HL-60/S4 treated with phorbol 12-myristate 13-acetate at 8.2 ng/mL for 4 days and 3 days (cell line): Measurements from ENCODE around the gene GNAS-AS1.
"Not testable (repeated sequence)": the region's sequence is repeated elsewhere in the genome, so short reads cannot be mapped to it uniquely, and the experiment has no call there.

Source experiments
- in situ Hi-C: fragments of 300-500 bp; cut with MboI; formaldehyde crosslinking; loops from 2 replicates; pipeline ENCODE4 v1.15.0; 2022; ENCODE audit warnings: low sequenced_read_pairs

The GNAS-AS1 gene

GRCh38 chr20:58839474-58839874, 11.2 kb downstream of the GNAS-AS1 start:
- in situ Hi-C loops, result no loop called here

GRCh38 chr20:58838174-58838573, 12.5 kb downstream of the GNAS-AS1 start:
- in situ Hi-C loops, result no loop called here

- in situ Hi-C loops, result no loop called here
Measured at GRCh38 chr20:58837717-58838116, 13.0 kb downstream of the GNAS-AS1 start.

- in situ Hi-C loops, result no loop called here
Measured at GRCh38 chr20:58836616-58837204, 14.0 kb downstream of the GNAS-AS1 start.

GRCh38 chr20:58835231-58835630, 15.5 kb downstream of the GNAS-AS1 start:
- in situ Hi-C loops, result no loop called here

GRCh38 chr20:58833921-58834320, 16.8 kb downstream of the GNAS-AS1 start:
- in situ Hi-C loops, result no loop called here

- in situ Hi-C loops, result no loop called here
Measured at GRCh38 chr20:58832457-58832856, 18.2 kb downstream of the GNAS-AS1 start.

- in situ Hi-C loops, result no loop called here
Measured at GRCh38 chr20:58829531-58829941, 21.2 kb downstream of the GNAS-AS1 start.

GRCh38 chr20:58828804-58829203, 21.9 kb downstream of the GNAS-AS1 start:
- in situ Hi-C loops, result not testable (repeated sequence)

- in situ Hi-C loops, result no loop called here
Measured at GRCh38 chr20:58828136-58828535, 22.6 kb downstream of the GNAS-AS1 start.

- in situ Hi-C loops, result no loop called here
Measured at GRCh38 chr20:58826271-58826670, 24.4 kb downstream of the GNAS-AS1 start.

- in situ Hi-C loops, result no loop called here
Measured at GRCh38 chr20:58825450-58825849, 25.3 kb downstream of the GNAS-AS1 start.

GRCh38 chr20:58824843-58825242, 25.9 kb downstream of the GNAS-AS1 start:
- in situ Hi-C loops, result no loop called here

GRCh38 chr20:58822748-58823730, 27.7 kb downstream of the GNAS-AS1 start:
- in situ Hi-C loops, result no loop called here

GRCh38 chr20:58822149-58822548, 28.6 kb downstream of the GNAS-AS1 start:
- in situ Hi-C loops, result no loop called here

- in situ Hi-C loops, result not testable (repeated sequence)
Measured at GRCh38 chr20:58820515-58820914, 30.2 kb downstream of the GNAS-AS1 start.

- in situ Hi-C loops, result no loop called here
Measured at GRCh38 chr20:58819921-58820320, 30.8 kb downstream of the GNAS-AS1 start.

GRCh38 chr20:58818586-58819285, 32.0 kb downstream of the GNAS-AS1 start:
- in situ Hi-C loops, result no loop called here

GRCh38 chr20:58817748-58818147, 33.0 kb downstream of the GNAS-AS1 start:
- in situ Hi-C loops, result no loop called here

GRCh38 chr20:58816957-58817651, 33.6 kb downstream of the GNAS-AS1 start:
- in situ Hi-C loops, result no loop called here

GRCh38 chr20:58816051-58816450, 34.7 kb downstream of the GNAS-AS1 start:
- in situ Hi-C loops, result no loop called here
